Mesenchymal stem cell (in vitro differentiated cells and primary cell): Measurements from ENCODE around the gene MBP.

Source experiments
- DNase-seq: peaks from one replicate; pipeline ENCODE4 v3.0.0-alpha.2; 2013
- H2AFZ ChIP-seq: one replicate; pipeline ENCODE4 v1.6.1; 2013; ENCODE audit warnings: low read depth, mild to moderate bottlenecking, control low read depth, inconsistent platforms, low read length, moderate library complexity
- H2AK5ac ChIP-seq: 2 replicates; pipeline ENCODE4 v1.6.1; 2013; ENCODE audit warnings: low read length, moderate library complexity, mild to moderate bottlenecking, inconsistent platforms; ENCODE audit not compliant: severe bottlenecking
- H2BK120ac ChIP-seq: one replicate; pipeline ENCODE4 v1.6.1; 2013; ENCODE audit warnings: low read depth, mild to moderate bottlenecking, inconsistent platforms, low read length, moderate library complexity
- H2BK12ac ChIP-seq, 2 experiments: one replicate each; pipeline ENCODE4 v1.6.1; 2013; ENCODE audit warnings: inconsistent platforms in 2 of 2, low read length in 2 of 2, mild to moderate bottlenecking in 2 of 2, moderate library complexity in 2 of 2, control low read depth in 1 of 2
- H2BK15ac ChIP-seq: one replicate; pipeline ENCODE4 v1.6.1; 2013; ENCODE audit warnings: mild to moderate bottlenecking, low read depth, inconsistent platforms; ENCODE audit not compliant: poor library complexity, severe bottlenecking
- H2BK5ac ChIP-seq: 2 replicates; pipeline ENCODE4 v1.6.1; 2013; ENCODE audit warnings: low read depth, mild to moderate bottlenecking, low read length, control low read depth, inconsistent platforms; ENCODE audit not compliant: poor library complexity, severe bottlenecking
- H3K14ac ChIP-seq, 2 experiments: one replicate each; pipeline ENCODE4 v1.6.1; 2013; ENCODE audit warnings: inconsistent platforms in 2 of 2, low read length in 2 of 2, control low read depth in 1 of 2, mild to moderate bottlenecking in 1 of 2, moderate library complexity in 1 of 2
- H3K18ac ChIP-seq, 2 experiments: one replicate each; pipeline ENCODE4 v1.6.1; 2013; ENCODE audit warnings: inconsistent platforms in 2 of 2, low read length in 2 of 2, control low read depth in 1 of 2, low read depth in 1 of 2, mild to moderate bottlenecking in 1 of 2
- H3K23ac ChIP-seq, 2 experiments: one replicate each; pipeline ENCODE4 v1.6.1; 2013; ENCODE audit warnings: inconsistent platforms in 2 of 2, low read length in 2 of 2, mild to moderate bottlenecking in 2 of 2, moderate library complexity in 2 of 2, control low read depth in 1 of 2
- H3K27ac ChIP-seq: 2 replicates; pipeline ENCODE4 v1.5.1; 2013; ENCODE audit warnings: mild to moderate bottlenecking, moderate library complexity, low read length, control low read depth, inconsistent platforms; ENCODE audit not compliant: poor library complexity, severe bottlenecking
- H3K27me3 ChIP-seq, 2 experiments: 2 replicates each; pipeline versions ENCODE4 v1.6.1 to v1.7.0; 2013; ENCODE audit warnings: low read length in 2 of 2, mild to moderate bottlenecking in 2 of 2, moderate library complexity in 2 of 2, control low read depth in 1 of 2, inconsistent platforms in 1 of 2; ENCODE audit not compliant: control insufficient read depth in 1 of 2, insufficient read depth in 1 of 2
- H3K36me3 ChIP-seq, 2 experiments: 2 replicates each; pipeline versions ENCODE4 v1.6.1 to v1.7.0; 2013; ENCODE audit warnings: low read length in 2 of 2, control low read depth in 1 of 2, inconsistent platforms in 1 of 2, low read depth in 1 of 2, mild to moderate bottlenecking in 1 of 2; ENCODE audit not compliant: insufficient read depth in 2 of 2, control insufficient read depth in 1 of 2
- H3K4ac ChIP-seq, 2 experiments: one replicate each; pipeline ENCODE4 v1.6.1; 2013; ENCODE audit warnings: inconsistent platforms in 2 of 2, low read length in 2 of 2, mild to moderate bottlenecking in 2 of 2, moderate library complexity in 2 of 2, control low read depth in 1 of 2, low read depth in 1 of 2
- H3K4me1 ChIP-seq: 2 replicates; pipeline ENCODE4 v1.6.1; 2013; ENCODE audit warnings: low read depth, low read length, control low read depth; ENCODE audit not compliant: control insufficient read depth, insufficient read depth
- H3K4me2 ChIP-seq: 2 replicates; pipeline ENCODE4 v1.6.1; 2013; ENCODE audit warnings: low read length, mild to moderate bottlenecking, inconsistent platforms; ENCODE audit not compliant: poor library complexity, severe bottlenecking
- H3K4me3 ChIP-seq, 2 experiments: 2 replicates each; pipeline versions ENCODE4 v1.5.1 to v1.7.0; 2013; ENCODE audit warnings: low read length in 2 of 2, mild to moderate bottlenecking in 2 of 2, control low read depth in 1 of 2, low read depth in 1 of 2; ENCODE audit not compliant: insufficient read depth in 1 of 2
- H3K79me1 ChIP-seq: replicated peaks from 2 replicates; pipeline ENCODE4 v1.6.1; 2013; ENCODE audit warnings: mild to moderate bottlenecking, control low read depth, low read length, inconsistent platforms; ENCODE audit not compliant: poor library complexity, severe bottlenecking
- H3K9ac ChIP-seq: 2 replicates; pipeline ENCODE4 v1.7.0; 2013; ENCODE audit warnings: mild to moderate bottlenecking, low read length, moderate library complexity
- H3K9me3 ChIP-seq: 2 replicates; pipeline ENCODE4 v1.7.0; 2013; ENCODE audit warnings: mild to moderate bottlenecking, low read length; ENCODE audit not compliant: control insufficient read depth
- H4K8ac ChIP-seq: one replicate; pipeline ENCODE4 v1.6.1; 2013; ENCODE audit warnings: inconsistent platforms, mild to moderate bottlenecking, low read length, moderate library complexity
- H4K91ac ChIP-seq: one replicate; pipeline ENCODE4 v1.6.1; 2013; ENCODE audit warnings: mild to moderate bottlenecking, low read length, inconsistent platforms
- WGBS: methylation state at CpG from one replicate; pipeline ENCODE4 v1.1.7; 2013; ENCODE audit warnings: mixed read lengths; 5-methylcytosine and 5-hydroxymethylcytosine counted together

MBP gene

DNA sequence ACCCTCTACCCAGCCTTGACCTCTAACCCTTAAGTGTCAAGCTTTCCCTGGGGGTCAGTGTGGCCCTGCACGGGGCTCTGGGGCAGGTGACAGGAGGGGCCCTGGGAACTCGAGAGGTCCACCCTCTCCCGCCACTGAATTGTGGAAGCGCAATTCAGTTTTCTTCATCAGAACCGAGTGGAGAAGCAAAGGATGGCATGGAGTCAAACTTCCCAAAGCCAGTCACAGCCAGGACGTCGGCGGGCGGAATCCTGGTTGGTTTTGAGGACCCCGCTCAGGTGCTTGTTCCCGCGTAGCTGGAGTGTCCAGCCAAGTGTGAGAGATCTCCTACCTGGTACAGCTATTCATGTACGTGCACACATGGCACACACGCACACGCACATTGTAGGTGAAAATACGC, 62.0 kb downstream of the MBP start:
- peaks cover 0 to 17% of the 10 kb centered on the region in 2 experiments for H3K36me3 ChIP-seq
- peak overlapping the region; percentile 57 for H4K91ac ChIP-seq
- no peak overlapping the region for H3K4ac ChIP-seq
- peaks cover 22% of the 10 kb centered on the region for H3K79me1 ChIP-seq
- H3K9ac ChIP-seq = no peak overlapping the region
- H2AK5ac ChIP-seq = peak overlapping the region; percentile 11
- H2BK15ac ChIP-seq = no peak overlapping the region
- no peak overlapping the region for H3K23ac ChIP-seq
- H3K27me3 ChIP-seq = no peaks in the 10 kb centered on the region
- no peak overlapping the region for H4K8ac ChIP-seq
- no peak overlapping the region for H2BK120ac ChIP-seq
- H3K14ac ChIP-seq = no peak overlapping the region
- H2BK5ac ChIP-seq = no peak overlapping the region
- H3K4me2 ChIP-seq = no peak overlapping the region
- H3K27ac ChIP-seq = no peak overlapping the region
- peak overlapping the region; percentile 12 to 18 for H2BK12ac ChIP-seq
- peak overlapping the region in 1 of 2 experiments; percentile 61 for H3K18ac ChIP-seq
- no peak overlapping the region for H3K4me3 ChIP-seq
- DNase-seq = no peak
- no peak overlapping the region for H2AFZ ChIP-seq
- H3K4me1 ChIP-seq = peaks cover 39% of the 10 kb centered on the region
- 88% methylated on average over 14 of the region's 16 CpGs for WGBS
- H3K9me3 ChIP-seq = no peaks in the 10 kb centered on the region

DNA sequence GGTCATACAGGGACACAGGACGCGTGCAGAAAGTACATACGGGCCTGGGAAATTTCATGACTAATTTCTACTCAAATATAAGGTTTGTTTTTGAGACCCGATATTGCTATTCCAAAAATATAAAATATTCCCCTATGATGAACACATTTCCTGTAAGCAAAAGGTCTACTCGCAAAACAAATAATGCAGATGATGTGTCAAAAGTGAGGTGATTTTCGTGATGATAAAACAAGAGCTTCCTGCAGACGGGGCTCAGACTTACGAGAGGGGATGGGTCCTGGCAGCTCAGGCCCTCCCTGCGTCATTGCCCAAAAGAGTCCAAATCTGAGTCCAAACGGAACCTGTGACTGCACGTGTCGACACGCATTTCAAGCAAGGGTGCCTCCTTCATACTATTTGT, 62.7 kb downstream of the MBP start:
- 81% methylated on average over 9 of the region's 13 CpGs for WGBS
- Histone ChIP-seq H2AFZ (no peak overlapping the region), H4K8ac (no peak overlapping the region), H2BK5ac (no peak overlapping the region), H3K27ac (no peak overlapping the region), H4K91ac (no peak overlapping the region), H3K4me2 (no peak overlapping the region), H3K4me1 (peaks cover 42% of the 10 kb centered on the region), H3K14ac (no peak overlapping the region), H2BK12ac (peak overlapping the region; percentile 70 to 72), H3K79me1 (peaks cover 22% of the 10 kb centered on the region), H2BK120ac (no peak overlapping the region), H3K27me3 (no peaks in the 10 kb centered on the region), H3K4ac (peak overlapping the region in 1 of 2 experiments; percentile 55), H3K4me3 (no peak overlapping the region), H3K9ac (peak overlapping the region; percentile 88), H3K36me3 (peaks cover 0 to 12% of the 10 kb centered on the region in 2 experiments), H3K18ac (peak overlapping the region; percentile 16 to 46), H2AK5ac (peak overlapping the region; percentile 89), H3K23ac (no peak overlapping the region), H3K9me3 (no peaks in the 10 kb centered on the region), H2BK15ac (no peak overlapping the region)
- DNase-seq = no peak

DNA sequence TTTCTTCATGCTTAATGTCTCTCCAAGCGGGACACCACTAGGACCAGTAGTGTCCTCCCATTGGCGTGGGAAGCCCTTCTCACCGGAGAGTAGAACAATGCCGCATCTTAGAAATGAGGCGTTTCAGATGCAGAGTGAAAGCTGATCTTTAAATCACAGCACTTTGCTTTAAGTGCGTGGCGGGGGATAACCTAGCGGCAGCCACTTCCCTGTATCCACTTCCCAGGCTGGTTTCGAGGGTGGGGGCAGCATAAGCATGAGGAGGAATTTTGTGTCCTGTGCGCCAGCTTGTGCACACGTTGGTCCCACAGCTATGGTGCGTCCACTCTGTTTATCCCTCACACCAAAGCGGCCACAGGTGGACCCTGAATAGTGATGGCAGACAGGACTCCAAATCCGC, 63.1 kb downstream of the MBP start:
- Histone ChIP-seq H3K18ac (peak overlapping the region; percentile 16 to 90), H2BK15ac (peak overlapping the region; percentile 85), H2AFZ (no peak overlapping the region), H3K23ac (no peak overlapping the region), H3K4me1 (peaks cover 42% of the 10 kb centered on the region), H3K36me3 (peaks cover 0 to 14% of the 10 kb centered on the region in 2 experiments), H3K9ac (peak overlapping the region; percentile 88), H2BK5ac (no peak overlapping the region), H3K27ac (peak overlapping the region; percentile 23), H2BK120ac (no peak overlapping the region), H3K4ac (peak overlapping the region in 1 of 2 experiments; percentile 55), H3K79me1 (peaks cover 20% of the 10 kb centered on the region), H2BK12ac (peak overlapping the region; percentile 70 to 88), H2AK5ac (peak overlapping the region; percentile 89), H3K27me3 (no peaks in the 10 kb centered on the region), H3K14ac (peak overlapping the region in 1 of 2 experiments; percentile 56), H4K91ac (peak overlapping the region; percentile 59), H3K9me3 (no peaks in the 10 kb centered on the region), H3K4me3 (no peak overlapping the region), H4K8ac (peak overlapping the region; percentile 43), H3K4me2 (no peak overlapping the region)
- DNase-seq = no peak
- WGBS = 90% methylated on average over 14 of the region's 14 CpGs

DNA sequence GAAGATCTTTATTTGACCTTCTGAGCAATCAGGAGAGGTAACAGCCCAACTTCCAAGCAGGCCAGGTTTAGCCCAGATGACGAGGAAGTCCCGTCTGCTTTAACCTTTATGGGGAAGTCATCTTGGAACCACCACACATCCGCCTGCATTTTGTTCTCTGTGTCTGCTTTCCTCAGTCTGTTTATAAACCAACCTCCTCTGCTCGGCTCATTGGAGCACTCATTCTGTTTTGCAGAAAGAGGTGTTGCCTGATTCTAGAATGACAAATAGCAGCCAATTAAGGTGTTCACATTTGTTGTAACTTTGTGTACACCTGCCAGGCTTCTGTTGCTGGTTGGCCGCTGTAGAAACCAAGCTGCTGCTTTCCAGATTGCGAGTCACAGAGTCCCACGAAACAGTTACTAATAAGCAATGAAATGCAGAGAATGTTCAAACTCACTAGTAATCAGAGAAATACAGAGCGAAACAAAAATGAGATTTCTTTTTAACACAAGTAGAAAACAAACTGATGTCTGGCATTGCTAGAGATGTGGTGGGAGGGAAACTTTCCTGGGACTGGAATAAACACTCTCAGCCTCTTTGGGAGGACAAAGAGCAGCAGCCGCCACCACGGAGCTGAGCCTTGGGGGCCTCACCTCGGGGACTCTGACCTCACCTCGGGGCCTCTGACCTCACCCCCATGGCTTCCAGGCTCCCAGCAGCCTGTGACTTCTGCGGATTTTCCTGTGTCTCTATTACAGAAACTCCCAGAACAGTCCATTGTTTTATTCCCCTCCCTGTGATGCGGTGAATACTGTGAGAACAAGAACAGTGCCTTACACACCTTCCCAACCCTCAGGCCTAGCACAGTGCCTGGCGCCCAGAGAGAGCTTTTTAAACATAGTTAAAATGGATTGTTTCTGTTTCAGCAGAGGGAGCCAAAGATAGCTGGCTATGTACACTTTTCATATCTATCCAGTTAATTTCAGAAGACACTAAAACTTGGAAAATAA, 64.0 kb downstream of the MBP start:
- Histone ChIP-seq H4K91ac (peak overlapping the region; percentile 89), H2BK5ac (peak overlapping the region; percentile 10), H3K4ac (peak overlapping the region; percentile 68 to 86), H2AK5ac (peak overlapping the region; percentile 82), H3K14ac (no peak overlapping the region), H3K18ac (peak overlapping the region; percentile 87 to 96), H3K27me3 (no peaks in the 10 kb centered on the region), H4K8ac (peak overlapping the region; percentile 74), H3K36me3 (peaks cover 0 to 23% of the 10 kb centered on the region in 2 experiments), H2BK12ac (peak overlapping the region; percentile 59 to 75), H2BK15ac (no peak overlapping the region), H3K23ac (no peak overlapping the region), H2AFZ (no peak overlapping the region), H3K79me1 (peaks cover 15% of the 10 kb centered on the region), H3K27ac (peak overlapping the region; percentile 82), H3K4me2 (peak overlapping the region; percentile 31), H3K9ac (peak overlapping the region; percentile 88), H2BK120ac (peak overlapping the region; percentile 78), H3K9me3 (no peaks in the 10 kb centered on the region), H3K4me1 (peaks cover 42% of the 10 kb centered on the region), H3K4me3 (peak overlapping the region in 1 of 2 experiments; percentile 57)
- peak; percentile 69 for DNase-seq
- WGBS = 29% methylated on average over 11 of the region's 15 CpGs
